ENCODE results near the gene CSNK1G1.

Gene CSNK1G1

GRCh38 chr15:64161688-64162477, 194.1 kb downstream of the CSNK1G1 start:
- peak; percentile 24 to 35 for DNase-seq
- TF ChIP-seq GATA1 (IDR thresholded peaks at IDR 0.05; ENCODE audit: low read depth, low read length) = no peak
- TF ChIP-seq POLR2A (IDR thresholded peaks at IDR 0.05; ENCODE audit: low read length) = no peak

- TF ChIP-seq POLR2A (IDR thresholded peaks at IDR 0.05; ENCODE audit: low read length) (no peak), GATA1 (IDR thresholded peaks at IDR 0.05; ENCODE audit: low read depth, low read length) (no peak)
- no peak for DNase-seq
Observed at GRCh38 chr15:64158363-64159134, 197.4 kb downstream of the CSNK1G1 start.

DNA sequence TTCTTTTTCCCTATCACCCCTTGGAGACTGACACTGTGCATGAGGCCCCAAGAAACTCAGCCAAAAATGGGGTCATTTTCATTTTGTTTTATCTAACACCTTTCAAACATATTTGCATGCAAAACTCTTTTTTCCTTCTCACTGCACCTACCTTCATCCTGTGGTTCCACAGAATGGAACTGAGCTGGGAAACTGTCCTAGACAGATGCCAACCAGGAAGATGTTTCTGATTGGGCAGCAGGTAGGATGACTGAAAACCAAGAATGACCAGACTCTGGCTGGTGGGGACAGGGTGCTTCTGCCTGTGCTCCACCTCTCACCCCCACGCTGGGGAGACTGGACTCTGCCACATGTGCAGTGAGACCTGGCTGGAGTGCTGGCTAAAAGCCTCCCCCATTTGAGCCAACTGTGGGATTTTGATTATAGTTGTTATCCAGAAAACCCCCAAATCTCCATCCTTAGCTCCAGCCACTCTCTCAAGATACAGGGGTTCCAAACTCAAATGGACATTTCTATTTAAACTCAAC, 198.3 kb downstream of the CSNK1G1 start:
- no peak for DNase-seq
- no peak for TF ChIP-seq GATA1 (IDR thresholded peaks at IDR 0.05; ENCODE audit: low read depth, low read length)
- TF ChIP-seq POLR2A (IDR thresholded peaks at IDR 0.05; ENCODE audit: low read length) = peak; percentile 21

DNA sequence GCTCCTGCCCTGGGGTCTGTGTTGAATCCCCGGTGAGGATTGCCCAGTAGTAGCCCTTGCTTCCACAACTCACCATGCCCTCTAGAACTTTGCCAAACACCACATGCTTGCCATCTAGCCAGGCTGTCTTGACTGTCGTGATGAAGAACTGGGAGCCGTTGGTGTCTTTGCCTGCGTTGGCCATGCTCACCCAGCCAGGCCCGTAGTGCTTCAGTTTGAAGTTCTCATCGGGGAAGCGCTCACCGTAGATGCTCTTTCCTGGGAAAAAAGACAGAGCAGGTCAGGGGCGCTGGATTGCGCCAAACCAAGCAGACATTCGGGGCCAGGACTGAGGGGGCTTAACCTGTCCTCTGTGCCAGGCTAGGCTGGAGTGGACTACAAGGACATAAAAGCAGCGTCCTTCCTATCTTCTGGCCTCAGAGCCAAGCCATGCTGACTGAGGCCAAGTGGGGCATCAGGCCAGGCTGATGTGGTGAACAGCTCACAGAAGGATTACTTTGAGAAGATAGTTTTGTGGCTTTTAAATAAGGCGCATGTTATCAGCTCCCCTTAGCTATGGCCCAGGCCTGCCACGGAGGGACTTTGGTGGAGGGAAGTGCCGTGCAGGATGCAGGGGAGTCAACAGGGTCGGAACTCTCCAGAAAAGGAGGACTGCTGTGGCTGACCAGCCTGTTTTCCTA, 199.2 kb downstream of the CSNK1G1 start:
- TF ChIP-seq POLR2A (IDR thresholded peaks at IDR 0.05; ENCODE audit: low read length) (no peak), GATA1 (IDR thresholded peaks at IDR 0.05; ENCODE audit: low read depth, low read length) (no peak)
- no peak for DNase-seq

- no peak for DNase-seq
- TF ChIP-seq POLR2A (IDR thresholded peaks at IDR 0.05; ENCODE audit: low read length) = no peak
- TF ChIP-seq GATA1 (IDR thresholded peaks at IDR 0.05; ENCODE audit: low read depth, low read length) = no peak
Observed at GRCh38 chr15:64155802-64156651, 199.9 kb downstream of the CSNK1G1 start.

DNA sequence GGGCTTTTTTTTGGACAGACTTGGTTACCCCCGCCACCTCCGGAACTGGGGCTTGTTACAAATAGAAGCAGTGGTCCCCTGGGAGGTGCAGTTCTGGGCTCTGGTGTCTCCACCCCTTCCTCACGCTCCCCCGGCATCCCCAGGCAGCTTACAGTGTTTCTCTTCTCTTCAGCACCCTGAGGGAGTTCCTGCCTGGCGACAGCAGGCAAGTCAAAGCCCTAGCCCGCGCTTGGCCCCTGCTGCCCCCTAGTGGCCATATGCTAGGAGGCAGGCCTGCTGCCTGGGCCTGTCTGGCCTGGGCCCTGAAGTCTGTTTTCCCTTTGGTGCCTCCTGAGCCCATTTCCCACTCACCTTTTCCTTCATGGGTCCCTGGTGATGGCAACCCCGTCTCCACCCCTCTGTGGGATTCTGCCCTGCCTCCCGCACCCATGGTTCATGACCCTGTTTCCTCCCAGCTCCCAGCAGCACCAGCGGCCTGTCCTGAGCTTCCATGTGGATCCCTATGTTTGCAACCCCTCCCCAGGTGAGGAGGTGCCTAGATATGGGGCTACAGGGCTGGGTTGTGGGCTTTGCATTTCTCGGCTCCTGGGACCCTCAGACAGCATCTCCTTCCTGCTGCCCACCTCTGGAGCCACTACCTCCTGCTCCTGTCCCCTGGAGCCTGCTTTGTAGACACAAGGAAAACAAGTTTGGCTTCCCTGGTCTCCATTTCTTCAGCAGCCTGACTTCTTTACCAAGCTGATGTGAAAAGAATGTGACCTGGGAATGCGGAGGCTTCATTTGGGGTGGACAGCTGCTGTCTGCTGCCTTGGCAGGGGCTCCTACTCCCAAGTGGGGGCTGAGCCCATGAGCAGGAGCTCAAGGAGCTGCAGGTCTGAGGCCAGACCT, 202.2 kb downstream of the CSNK1G1 start:
- TF ChIP-seq GATA1 (IDR thresholded peaks at IDR 0.05; ENCODE audit: low read depth, low read length) = no peak
- TF ChIP-seq POLR2A (IDR thresholded peaks at IDR 0.05; ENCODE audit: low read length) = peak; percentile 48
- DNase-seq = peak; percentile 90 to 94

DNA sequence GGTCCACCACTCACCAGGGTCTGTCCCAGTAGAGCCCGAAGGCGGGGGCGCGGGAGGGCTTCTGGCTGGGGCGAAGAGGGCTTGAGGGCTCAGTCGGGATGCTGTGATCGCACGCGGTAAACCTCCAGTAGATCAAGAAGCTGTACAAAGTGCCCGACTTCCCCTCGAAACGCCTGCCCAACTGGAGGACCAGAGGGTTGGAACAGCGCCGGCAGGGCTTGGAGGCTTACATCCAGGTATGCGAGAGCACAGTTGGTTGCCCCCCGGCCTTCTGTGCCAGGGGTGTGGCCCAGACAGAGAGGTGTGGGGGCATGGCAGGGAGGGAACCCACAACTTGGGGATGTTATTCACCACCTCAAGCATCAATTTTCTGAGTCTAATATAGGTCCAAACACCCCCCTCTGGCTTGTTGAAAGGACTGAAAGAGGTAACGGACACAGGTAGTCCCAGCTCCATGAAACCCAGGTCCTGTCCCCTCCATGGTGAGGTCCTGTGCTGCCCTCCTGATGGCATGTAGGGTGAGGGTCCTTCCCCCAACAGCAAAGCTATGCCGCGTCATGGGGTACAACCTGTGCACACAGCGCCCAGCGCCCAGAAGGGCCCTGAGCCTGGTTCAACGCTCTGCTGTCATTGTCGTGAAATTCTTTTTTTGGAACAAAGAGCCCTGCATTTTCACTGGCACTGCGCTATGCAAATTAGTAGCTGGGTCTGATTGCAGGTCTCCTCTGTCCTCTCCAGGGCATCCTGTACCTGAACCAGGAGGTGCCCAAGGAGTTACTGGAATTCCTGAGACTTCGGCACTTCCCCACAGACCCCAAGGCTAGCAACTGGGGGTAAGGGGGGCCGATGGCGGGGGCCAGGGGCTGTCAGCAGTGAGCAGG, 203.2 kb downstream of the CSNK1G1 start:
- peak; percentile 64 to 68 for DNase-seq
- no peak for TF ChIP-seq GATA1 (IDR thresholded peaks at IDR 0.05; ENCODE audit: low read depth, low read length)
- no peak for TF ChIP-seq POLR2A (IDR thresholded peaks at IDR 0.05; ENCODE audit: low read length)

- DNase-seq = peak; percentile 64 to 73
- TF ChIP-seq POLR2A (IDR thresholded peaks at IDR 0.05; ENCODE audit: low read length) = peak; percentile 70
- TF ChIP-seq GATA1 (IDR thresholded peaks at IDR 0.05; ENCODE audit: low read depth, low read length) = no peak
Observed at GRCh38 chr15:64151727-64152506, 204.1 kb downstream of the CSNK1G1 start, which contains the start of gene SNX22. SNX22 (plus strand) TSS chr15:64151731; CDS start chr15:64151776, 45 bp downstream.

GRCh38 chr15:64149893-64150578, 205.9 kb downstream of the CSNK1G1 start:
- peak; percentile 64 to 79 for DNase-seq
- no peak for TF ChIP-seq POLR2A (IDR thresholded peaks at IDR 0.05; ENCODE audit: low read length)
- no peak for TF ChIP-seq GATA1 (IDR thresholded peaks at IDR 0.05; ENCODE audit: low read depth, low read length)

DNA sequence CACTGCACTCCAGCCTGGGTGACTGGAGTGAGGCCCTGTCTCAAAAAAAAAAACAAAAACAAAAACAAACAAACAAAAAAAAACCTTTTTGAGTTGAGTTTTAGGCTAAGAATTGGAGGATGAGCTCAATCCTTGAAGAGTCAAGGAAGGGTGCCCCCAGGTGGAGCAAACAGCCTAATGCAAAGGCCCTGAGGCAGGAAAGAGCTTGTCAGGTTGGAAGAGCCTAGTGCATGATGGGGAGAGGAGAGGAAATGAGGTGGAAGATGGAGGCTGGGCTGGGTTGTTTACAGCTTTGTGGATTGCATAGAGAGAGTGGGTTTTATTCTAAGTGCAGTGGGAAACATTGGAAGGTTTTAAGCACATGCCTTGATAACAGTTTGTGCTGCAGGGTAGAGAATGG, 206.5 kb downstream of the CSNK1G1 start:
- TF ChIP-seq POLR2A (IDR thresholded peaks at IDR 0.05; ENCODE audit: low read length) = no peak
- no peak for TF ChIP-seq GATA1 (IDR thresholded peaks at IDR 0.05; ENCODE audit: low read depth, low read length)
- DNase-seq = peak; percentile 61 to 63
